ENCODE results near the gene ARG2. TPM values are rescaled to one million over a fixed set of nuclear protein-coding genes. Genes with fewer than 3 reads are reported as not detected.
"Not testable (repeated sequence)": the region's sequence is repeated elsewhere in the genome, so short reads cannot be mapped to it uniquely, and the experiment has no call there.

Gene ARG2
- total RNA-seq, 1 donor from 2014 or later: 1.0 TPM

DNA sequence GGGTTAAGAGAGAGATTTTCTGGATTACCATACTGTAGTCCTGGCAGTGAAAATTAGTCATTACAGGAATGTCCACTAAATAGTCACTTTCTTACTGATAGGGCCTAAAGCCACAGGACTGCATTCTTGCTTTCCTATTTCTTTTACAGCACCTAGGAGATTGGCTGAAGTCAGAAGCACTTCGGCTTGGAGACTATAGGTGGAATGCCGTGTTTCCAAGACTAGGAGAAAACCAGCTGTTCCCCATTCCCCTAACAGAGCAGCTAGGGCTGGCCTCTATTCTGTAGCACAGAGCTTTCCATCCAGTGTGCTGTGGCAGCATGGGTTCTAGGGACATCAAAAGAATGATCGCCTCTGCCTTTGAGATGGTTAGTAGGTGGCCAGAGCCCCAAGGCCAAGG, 34.7 kb upstream of the ARG2 start:
- Histone ChIP-seq H3K27ac (ENCODE audit: low read depth, low read length) (no peak overlapping the region), H3K4me3 (ENCODE audit: low read length in 3 of 3) (no peak overlapping the region), H3K27me3 (ENCODE audit: control insufficient read depth in 3 of 3, insufficient read depth in 3 of 3, low read length in 3 of 3) (no peaks in the 10 kb centered on the region), H3K4me1 (ENCODE audit: control insufficient read depth in 3 of 3, insufficient read depth in 3 of 3, low read length in 3 of 3) (no peaks in the 10 kb centered on the region), H3K9ac (ENCODE audit: low read depth in 1 of 3, low read length in 3 of 3) (no peak overlapping the region), H3K9me3 (ENCODE audit: control insufficient read depth in 3 of 3, low read length in 3 of 3) (no peaks in the 10 kb centered on the region), H3K36me3 (ENCODE audit: control insufficient read depth in 3 of 3, insufficient read depth in 3 of 3, low read length in 3 of 3) (peaks cover 15 to 22% (median 19%) of the 10 kb centered on the region in 3 donors)

DNA sequence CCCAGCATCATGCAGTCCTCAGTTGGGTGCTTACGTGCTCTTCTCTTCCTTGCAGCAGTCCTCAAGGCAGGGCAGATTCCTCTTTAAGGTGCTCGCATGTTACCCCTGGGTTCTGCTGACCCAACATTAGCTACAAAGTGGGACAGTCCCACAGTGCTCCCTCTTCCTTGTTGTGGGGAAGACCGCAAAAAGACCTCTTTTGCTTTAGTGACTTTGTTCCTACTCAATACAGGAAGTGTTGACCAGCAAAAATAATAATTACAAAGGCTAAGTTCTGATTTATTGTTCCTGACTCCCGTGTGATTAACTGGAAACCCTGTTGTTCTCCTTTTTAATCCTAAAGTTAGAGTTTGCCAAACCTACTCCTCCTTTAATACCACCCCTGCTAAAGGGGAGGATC, 33.4 kb upstream of the ARG2 start:
- no peak overlapping the region for H3K27ac ChIP-seq (ENCODE audit: low read depth, low read length)
- no peak overlapping the region for H3K9ac ChIP-seq (ENCODE audit: low read depth in 1 of 3, low read length in 3 of 3)
- no peaks in the 10 kb centered on the region for H3K4me1 ChIP-seq (ENCODE audit: control insufficient read depth in 3 of 3, insufficient read depth in 3 of 3, low read length in 3 of 3)
- no peak overlapping the region for H3K4me3 ChIP-seq (ENCODE audit: low read length in 3 of 3)
- peaks cover 14 to 27% (median 26%) of the 10 kb centered on the region in 3 donors for H3K36me3 ChIP-seq (ENCODE audit: control insufficient read depth in 3 of 3, insufficient read depth in 3 of 3, low read length in 3 of 3)
- H3K27me3 ChIP-seq (ENCODE audit: control insufficient read depth in 3 of 3, insufficient read depth in 3 of 3, low read length in 3 of 3): no peaks in the 10 kb centered on the region
- H3K9me3 ChIP-seq (ENCODE audit: control insufficient read depth in 3 of 3, low read length in 3 of 3): no peaks in the 10 kb centered on the region

DNA sequence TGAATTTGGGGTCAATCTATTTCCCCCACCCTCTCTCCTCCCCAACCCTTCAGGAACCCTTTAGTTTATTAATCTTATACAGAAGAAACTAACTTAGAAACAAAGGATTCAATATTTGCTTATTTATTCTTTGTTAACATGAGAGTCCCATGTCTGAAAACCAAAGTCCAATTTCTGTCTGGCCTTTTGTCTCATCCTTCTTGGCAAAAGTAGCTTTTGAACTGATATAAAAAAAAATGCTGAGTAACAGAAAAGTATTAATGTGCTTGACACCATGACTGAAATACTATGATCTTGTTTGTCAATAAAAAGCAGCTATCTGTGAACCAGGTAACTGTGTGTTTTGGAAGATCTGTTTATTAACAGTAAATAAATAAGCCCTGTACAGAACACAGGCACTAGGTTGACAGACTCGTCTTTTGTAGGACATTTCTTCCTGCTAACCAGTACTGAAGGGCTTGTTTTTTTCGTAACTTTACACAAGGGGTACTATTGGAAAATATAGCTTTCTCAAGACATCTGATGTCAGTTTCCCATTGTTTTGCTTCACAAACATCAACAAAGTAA, 30.4 kb upstream of the ARG2 start:
- Histone ChIP-seq H3K9me3 (ENCODE audit: control insufficient read depth in 3 of 3, low read length in 3 of 3) (no peaks in the 10 kb centered on the region), H3K9ac (ENCODE audit: low read depth in 1 of 3, low read length in 3 of 3) (no peak overlapping the region), H3K36me3 (ENCODE audit: control insufficient read depth in 3 of 3, insufficient read depth in 3 of 3, low read length in 3 of 3) (peaks cover 20 to 44% (median 37%) of the 10 kb centered on the region in 3 donors), H3K4me3 (ENCODE audit: low read length in 3 of 3) (no peak overlapping the region), H3K27ac (ENCODE audit: low read depth, low read length) (no peak overlapping the region), H3K4me1 (ENCODE audit: control insufficient read depth in 3 of 3, insufficient read depth in 3 of 3, low read length in 3 of 3) (no peaks in the 10 kb centered on the region), H3K27me3 (ENCODE audit: control insufficient read depth in 3 of 3, insufficient read depth in 3 of 3, low read length in 3 of 3) (no peaks in the 10 kb centered on the region)

DNA sequence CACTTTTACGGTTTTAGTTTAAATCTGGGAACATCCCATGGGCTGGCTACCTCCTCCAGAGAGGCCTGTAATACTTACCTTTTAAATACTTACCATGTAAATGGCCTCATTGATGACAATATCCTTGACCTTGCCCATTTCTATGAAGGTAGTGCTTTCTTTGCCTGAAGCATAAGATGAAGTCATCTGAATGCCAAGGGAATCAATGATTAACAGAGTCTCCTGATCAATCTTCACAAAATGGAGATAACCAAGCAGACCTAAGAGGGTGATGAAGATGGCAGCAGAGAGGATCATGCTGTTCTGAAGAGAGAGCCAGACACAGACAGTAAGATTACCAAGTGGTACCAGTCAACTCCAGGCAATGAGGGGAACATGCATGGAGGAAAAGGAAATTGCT, 26.1 kb upstream of the ARG2 start:
- H3K9me3 ChIP-seq (ENCODE audit: control insufficient read depth in 3 of 3, low read length in 3 of 3); H3K27me3 ChIP-seq (ENCODE audit: control insufficient read depth in 3 of 3, insufficient read depth in 3 of 3, low read length in 3 of 3); H3K9ac ChIP-seq (ENCODE audit: low read depth in 1 of 3, low read length in 3 of 3); H3K4me3 ChIP-seq (ENCODE audit: low read length in 3 of 3); H3K27ac ChIP-seq (ENCODE audit: low read depth, low read length); H3K4me1 ChIP-seq (ENCODE audit: control insufficient read depth in 3 of 3, insufficient read depth in 3 of 3, low read length in 3 of 3): not testable (repeated sequence)
- H3K36me3 ChIP-seq (ENCODE audit: control insufficient read depth in 3 of 3, insufficient read depth in 3 of 3, low read length in 3 of 3): peaks cover 11 to 39% (median 25%) of the 10 kb centered on the region in 3 donors

DNA sequence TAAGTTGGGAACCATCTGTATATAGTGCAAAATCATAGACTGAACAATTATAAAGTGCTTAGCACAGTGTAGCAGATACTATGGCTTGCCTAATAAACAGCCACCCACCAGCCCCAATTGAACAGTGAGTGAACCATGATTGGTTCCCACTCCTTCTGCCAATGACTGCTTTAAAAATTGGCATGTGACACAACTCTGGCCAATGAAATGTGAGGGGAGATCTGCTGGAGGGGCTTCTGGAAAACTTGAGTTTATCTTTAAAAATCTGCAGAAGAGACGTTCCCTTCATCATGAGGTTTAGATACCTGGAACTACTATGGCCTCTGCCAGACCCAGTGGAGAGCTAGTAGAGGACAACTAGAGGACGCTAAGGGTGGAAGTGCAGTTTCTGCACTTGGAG, 24.3 kb upstream of the ARG2 start:
- no peaks in the 10 kb centered on the region for H3K27me3 ChIP-seq (ENCODE audit: control insufficient read depth in 3 of 3, insufficient read depth in 3 of 3, low read length in 3 of 3)
- no peak overlapping the region for H3K9ac ChIP-seq (ENCODE audit: low read depth in 1 of 3, low read length in 3 of 3)
- peaks cover 6 to 27% (median 18%) of the 10 kb centered on the region in 3 donors for H3K36me3 ChIP-seq (ENCODE audit: control insufficient read depth in 3 of 3, insufficient read depth in 3 of 3, low read length in 3 of 3)
- no peak overlapping the region for H3K27ac ChIP-seq (ENCODE audit: low read depth, low read length)
- H3K4me3 ChIP-seq (ENCODE audit: low read length in 3 of 3): no peak overlapping the region
- peaks cover 4 to 10% (median 5%) of the 10 kb centered on the region in 3 donors for H3K4me1 ChIP-seq (ENCODE audit: control insufficient read depth in 3 of 3, insufficient read depth in 3 of 3, low read length in 3 of 3)
- H3K9me3 ChIP-seq (ENCODE audit: control insufficient read depth in 3 of 3, low read length in 3 of 3): no peaks in the 10 kb centered on the region

DNA sequence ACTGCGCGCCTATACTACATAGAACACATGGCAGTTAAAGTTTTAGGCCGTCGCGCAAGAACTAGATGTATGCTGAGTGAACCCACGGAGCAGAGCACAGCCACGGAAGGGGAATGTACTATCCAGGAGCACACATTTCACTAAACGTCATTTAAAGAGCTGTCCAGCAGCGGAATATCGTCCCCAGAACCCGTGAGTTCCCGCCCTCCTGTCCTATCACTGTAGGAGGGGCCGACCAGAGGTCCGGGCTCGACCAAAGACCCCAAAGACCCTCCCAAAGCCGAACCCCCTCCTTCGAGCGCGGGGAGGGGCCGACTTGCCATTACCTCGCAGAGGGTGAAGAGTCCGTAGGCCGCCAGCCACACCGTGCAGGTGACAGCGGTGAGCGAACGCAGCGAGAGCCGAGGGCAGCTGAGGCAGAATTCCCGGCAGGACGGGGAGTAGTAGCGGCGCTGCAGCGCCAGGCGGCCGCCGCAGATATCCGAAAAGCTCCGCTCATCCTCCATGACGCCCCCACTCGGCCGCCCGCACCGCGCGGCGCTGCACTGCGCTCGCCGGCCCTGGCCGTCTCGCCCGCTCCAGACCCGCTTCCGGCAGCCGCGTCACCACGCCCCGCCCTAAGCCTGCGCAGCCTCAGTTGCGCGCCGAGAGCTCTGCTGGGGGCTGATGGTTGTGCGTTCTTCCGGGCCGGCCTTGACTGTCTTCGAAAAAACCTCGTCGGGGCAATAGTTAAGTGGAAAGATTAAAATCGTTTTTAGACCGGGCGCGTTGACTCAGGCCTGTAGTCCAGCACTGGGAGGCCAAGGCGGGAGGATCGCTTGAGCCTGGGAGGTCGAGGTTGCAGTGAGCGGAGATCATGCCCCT, 19.8 kb upstream of the ARG2 start, which contains the start of gene PIGH:
TSS of gene PIGH (minus strand) at position 571 of the 864 bp plus-strand sequence. CDS start at position 506, 65 bp downstream.
- peaks cover 0 to 3% (median 1%) of the 10 kb centered on the region in 3 donors for H3K36me3 ChIP-seq (ENCODE audit: control insufficient read depth in 3 of 3, insufficient read depth in 3 of 3, low read length in 3 of 3)
- peak within 1 kb of the TSS; percentile 77 for H3K27ac ChIP-seq (ENCODE audit: low read depth, low read length)
- H3K4me3 ChIP-seq (ENCODE audit: low read length in 3 of 3): peak within 1 kb of the TSS; percentile 77 to 90 (median 85)
- H3K4me1 ChIP-seq (ENCODE audit: control insufficient read depth in 3 of 3, insufficient read depth in 3 of 3, low read length in 3 of 3): peaks cover 5 to 15% (median 5%) of the 10 kb centered on the region in 3 donors
- H3K9ac ChIP-seq (ENCODE audit: low read depth in 1 of 3, low read length in 3 of 3): peak within 1 kb of the TSS; percentile 87 to 91 (median 88)
- no peaks in the 10 kb centered on the region for H3K27me3 ChIP-seq (ENCODE audit: control insufficient read depth in 3 of 3, insufficient read depth in 3 of 3, low read length in 3 of 3)
- H3K9me3 ChIP-seq (ENCODE audit: control insufficient read depth in 3 of 3, low read length in 3 of 3): no peaks in the 10 kb centered on the region

DNA sequence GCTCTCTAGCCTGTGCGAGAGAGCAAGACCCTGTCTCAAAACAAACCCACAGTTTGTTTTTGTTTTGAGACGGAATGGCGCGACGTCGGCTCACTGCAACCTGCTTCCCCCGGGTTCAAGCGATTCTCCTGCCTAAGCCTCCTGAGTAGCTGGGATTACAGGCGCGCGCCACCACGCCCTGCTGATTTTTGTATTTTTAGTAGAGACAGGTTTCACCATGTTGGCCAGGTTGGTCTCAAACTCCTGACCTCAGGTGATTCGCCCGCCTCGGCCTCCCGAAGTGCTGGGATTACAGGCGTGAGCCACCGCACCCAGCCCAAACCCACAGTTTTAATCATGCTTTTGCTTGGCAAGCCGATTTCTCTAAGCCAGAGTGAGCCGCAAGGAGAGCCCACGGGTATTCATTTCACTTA, 19.2 kb upstream of the ARG2 start:
- not testable (repeated sequence) for H3K9me3 ChIP-seq (ENCODE audit: control insufficient read depth in 3 of 3, low read length in 3 of 3); H3K36me3 ChIP-seq (ENCODE audit: control insufficient read depth in 3 of 3, insufficient read depth in 3 of 3, low read length in 3 of 3); H3K27me3 ChIP-seq (ENCODE audit: control insufficient read depth in 3 of 3, insufficient read depth in 3 of 3, low read length in 3 of 3)
- peak overlapping the region; percentile 77 to 90 (median 85) for H3K4me3 ChIP-seq (ENCODE audit: low read length in 3 of 3)
- peak overlapping the region; percentile 77 for H3K27ac ChIP-seq (ENCODE audit: low read depth, low read length)
- H3K9ac ChIP-seq (ENCODE audit: low read depth in 1 of 3, low read length in 3 of 3): peak overlapping the region; percentile 48 to 91 (median 87)
- H3K4me1 ChIP-seq (ENCODE audit: control insufficient read depth in 3 of 3, insufficient read depth in 3 of 3, low read length in 3 of 3): peaks cover 5 to 15% (median 5%) of the 10 kb centered on the region in 3 donors

DNA sequence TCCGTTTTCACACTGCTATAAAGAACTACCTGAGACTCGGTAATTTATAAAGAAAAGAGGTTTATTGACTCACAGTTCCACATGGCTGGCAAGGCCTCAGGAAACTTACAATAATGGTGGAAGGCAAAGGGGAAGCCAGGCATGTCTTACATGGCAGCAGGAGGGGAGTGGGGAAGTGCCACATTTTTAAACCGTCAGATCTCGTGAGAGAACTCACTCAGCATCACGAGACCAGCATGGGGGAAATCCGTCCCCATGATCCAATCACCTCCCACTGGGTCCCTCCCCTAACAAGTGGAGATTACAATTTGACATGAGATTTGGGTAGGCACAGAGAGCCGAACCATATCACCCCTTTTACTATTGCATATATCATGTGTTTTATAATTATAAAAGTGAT, 17.6 kb upstream of the ARG2 start:
- no peaks in the 10 kb centered on the region for H3K9me3 ChIP-seq (ENCODE audit: control insufficient read depth in 3 of 3, low read length in 3 of 3)
- peaks cover 5 to 15% (median 5%) of the 10 kb centered on the region in 3 donors for H3K4me1 ChIP-seq (ENCODE audit: control insufficient read depth in 3 of 3, insufficient read depth in 3 of 3, low read length in 3 of 3)

DNA sequence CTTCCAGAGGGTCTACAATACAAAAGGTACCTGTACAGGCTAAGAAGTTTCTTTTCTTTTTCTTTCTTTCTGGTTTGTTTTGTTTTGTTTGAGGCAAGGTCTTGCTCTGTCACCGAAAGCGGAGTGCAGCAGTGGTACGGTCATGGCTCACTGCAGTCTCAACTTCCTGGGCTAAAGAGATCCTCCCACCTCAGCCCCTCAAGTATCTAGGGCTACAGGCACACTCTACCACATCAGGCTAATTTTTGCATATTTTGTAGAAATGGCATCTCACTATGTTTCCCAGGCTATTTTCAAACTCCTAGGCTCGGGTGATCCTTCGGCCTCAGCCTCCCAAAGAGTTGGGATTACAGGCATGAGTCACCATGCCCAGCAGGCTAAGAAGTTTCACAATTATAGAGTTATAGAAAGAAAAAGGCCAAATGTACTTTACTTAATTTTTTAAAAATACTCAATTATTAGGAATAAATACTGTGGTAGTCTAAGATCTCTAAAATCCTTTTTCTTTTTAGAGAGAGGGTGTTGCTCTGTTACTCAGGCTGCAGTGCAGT, 16.6 kb upstream of the ARG2 start:
- Histone ChIP-seq H3K4me1 (ENCODE audit: control insufficient read depth in 3 of 3, insufficient read depth in 3 of 3, low read length in 3 of 3) (peaks cover 5 to 15% (median 5%) of the 10 kb centered on the region in 3 donors), H3K4me3 (ENCODE audit: low read length in 3 of 3) (no peak overlapping the region), H3K27me3 (ENCODE audit: control insufficient read depth in 3 of 3, insufficient read depth in 3 of 3, low read length in 3 of 3) (no peaks in the 10 kb centered on the region), H3K9me3 (ENCODE audit: control insufficient read depth in 3 of 3, low read length in 3 of 3) (no peaks in the 10 kb centered on the region), H3K9ac (ENCODE audit: low read depth in 1 of 3, low read length in 3 of 3) (no peak overlapping the region), H3K27ac (ENCODE audit: low read depth, low read length) (no peak overlapping the region), H3K36me3 (ENCODE audit: control insufficient read depth in 3 of 3, insufficient read depth in 3 of 3, low read length in 3 of 3) (no peaks in the 10 kb centered on the region)

More for the DNA sequence above, 17.6 kb upstream of the ARG2 start:
- H3K36me3 ChIP-seq (ENCODE audit: control insufficient read depth in 3 of 3, insufficient read depth in 3 of 3, low read length in 3 of 3): no peaks in the 10 kb centered on the region
- no peaks in the 10 kb centered on the region for H3K27me3 ChIP-seq (ENCODE audit: control insufficient read depth in 3 of 3, insufficient read depth in 3 of 3, low read length in 3 of 3)
- no peak overlapping the region for H3K27ac ChIP-seq (ENCODE audit: low read depth, low read length)
- H3K4me3 ChIP-seq (ENCODE audit: low read length in 3 of 3): no peak overlapping the region
- H3K9ac ChIP-seq (ENCODE audit: low read depth in 1 of 3, low read length in 3 of 3): no peak overlapping the region

DNA sequence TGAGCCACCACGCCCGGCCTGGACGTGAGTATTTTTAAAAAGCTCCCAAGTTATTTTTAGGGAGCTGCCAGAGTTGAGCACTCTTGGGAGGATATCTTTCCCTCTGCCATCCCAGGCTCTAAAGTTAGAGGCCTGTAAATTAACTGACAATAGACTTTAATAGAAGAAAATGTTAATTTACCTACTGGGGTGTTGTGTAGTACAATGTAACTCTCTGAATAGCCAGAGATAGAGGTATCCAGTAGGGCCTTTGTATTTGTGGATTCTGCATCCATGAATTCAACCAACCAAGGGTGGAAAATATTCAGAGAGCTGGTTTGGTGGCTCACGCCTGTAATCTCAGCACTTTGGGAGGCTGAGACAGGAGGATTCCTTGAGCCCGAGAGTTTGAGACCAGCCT, 12.1 kb upstream of the ARG2 start:
- peaks cover 0 to 10% (median 3%) of the 10 kb centered on the region in 3 donors for H3K27me3 ChIP-seq (ENCODE audit: control insufficient read depth in 3 of 3, insufficient read depth in 3 of 3, low read length in 3 of 3)
- H3K27ac ChIP-seq (ENCODE audit: low read depth, low read length): no peak overlapping the region
- no peaks in the 10 kb centered on the region for H3K36me3 ChIP-seq (ENCODE audit: control insufficient read depth in 3 of 3, insufficient read depth in 3 of 3, low read length in 3 of 3)
- H3K4me3 ChIP-seq (ENCODE audit: low read length in 3 of 3): no peak overlapping the region
- no peaks in the 10 kb centered on the region for H3K9me3 ChIP-seq (ENCODE audit: control insufficient read depth in 3 of 3, low read length in 3 of 3)
- H3K9ac ChIP-seq (ENCODE audit: low read depth in 1 of 3, low read length in 3 of 3): no peak overlapping the region
- H3K4me1 ChIP-seq (ENCODE audit: control insufficient read depth in 3 of 3, insufficient read depth in 3 of 3, low read length in 3 of 3): no peaks in the 10 kb centered on the region
